ENCODE data around the gene ACD. TPM values are rescaled to one million over a fixed set of nuclear protein-coding genes. Genes with fewer than 3 reads are reported as not detected.

Gene ACD
- total RNA-seq, 6 experiments from 2014 or later: 4.0 to 8.2 (median 5.9) TPM

GRCh38 chr16:67653128-67653788 lies 6.8 kb downstream of the ACD start:
- intact Hi-C loops (cut with DNase I): no loop called here
- Histone ChIP-seq H3K9me3 (no peaks in the 10 kb centered on the region), H3K36me3 (no peaks in the 10 kb centered on the region), H3K4me1 (peaks cover 0 to 5% (median 0%) of the 10 kb centered on the region in 4 donors), H3K4me3 (peak overlapping the region in 1 of 3 donors; percentile 27), H3K27me3 (peaks cover 0 to 12% of the 10 kb centered on the region in 2 donors), H3K27ac (no peak overlapping the region)
- ATAC-seq: no peak
- 0% methylated on average over 3 of the region's 68 CpGs for WGBS (ENCODE audit: insufficient coverage, low coverage, low lambda C conversion rate, missing lambda C conversion rate)
- DNase-seq: peak in 1 of 3 donors; percentile 42
- no peak for TF ChIP-seq POLR2A (IDR thresholded peaks at IDR 0.05)
- TF ChIP-seq, protein P1, sequence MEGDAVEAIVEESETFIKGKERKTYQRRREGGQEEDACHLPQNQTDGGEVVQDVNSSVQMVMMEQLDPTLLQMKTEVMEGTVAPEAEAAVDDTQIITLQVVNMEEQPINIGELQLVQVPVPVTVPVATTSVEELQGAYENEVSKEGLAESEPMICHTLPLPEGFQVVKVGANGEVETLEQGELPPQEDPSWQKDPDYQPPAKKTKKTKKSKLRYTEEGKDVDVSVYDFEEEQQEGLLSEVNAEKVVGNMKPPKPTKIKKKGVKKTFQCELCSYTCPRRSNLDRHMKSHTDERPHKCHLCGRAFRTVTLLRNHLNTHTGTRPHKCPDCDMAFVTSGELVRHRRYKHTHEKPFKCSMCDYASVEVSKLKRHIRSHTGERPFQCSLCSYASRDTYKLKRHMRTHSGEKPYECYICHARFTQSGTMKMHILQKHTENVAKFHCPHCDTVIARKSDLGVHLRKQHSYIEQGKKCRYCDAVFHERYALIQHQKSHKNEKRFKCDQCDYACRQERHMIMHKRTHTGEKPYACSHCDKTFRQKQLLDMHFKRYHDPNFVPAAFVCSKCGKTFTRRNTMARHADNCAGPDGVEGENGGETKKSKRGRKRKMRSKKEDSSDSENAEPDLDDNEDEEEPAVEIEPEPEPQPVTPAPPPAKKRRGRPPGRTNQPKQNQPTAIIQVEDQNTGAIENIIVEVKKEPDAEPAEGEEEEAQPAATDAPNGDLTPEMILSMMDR (IDR thresholded peaks at IDR 0.05): no peak

GRCh38 chr16:67652578-67653127 lies 7.4 kb downstream of the ACD start:
- intact Hi-C loops (cut with DNase I): no loop called here
- Histone ChIP-seq H3K27me3 (peaks cover 0 to 12% of the 10 kb centered on the region in 2 donors), H3K4me3 (peak overlapping the region in 1 of 3 donors; percentile 27), H3K4me1 (peaks cover 0 to 5% (median 0%) of the 10 kb centered on the region in 4 donors), H3K27ac (no peak overlapping the region), H3K9me3 (no peaks in the 10 kb centered on the region), H3K36me3 (no peaks in the 10 kb centered on the region)
- WGBS (ENCODE audit: insufficient coverage, low coverage, low lambda C conversion rate, missing lambda C conversion rate): no CpG with 5 or more reads among the region's 59 CpGs
- TF ChIP-seq POLR2A (IDR thresholded peaks at IDR 0.05): no peak
- TF ChIP-seq, protein P1 (IDR thresholded peaks at IDR 0.05): no peak
- ATAC-seq: peak in 3 of 4 donors; percentile 4 to 43 (median 13)
- DNase-seq: peak in 1 of 3 donors; percentile 42

GRCh38 chr16:67651847-67652246 lies 8.2 kb downstream of the ACD start:
- Histone ChIP-seq H3K4me3 (no peak overlapping the region), H3K36me3 (no peaks in the 10 kb centered on the region), H3K27ac (no peak overlapping the region), H3K9me3 (no peaks in the 10 kb centered on the region), H3K27me3 (peaks cover 0 to 12% of the 10 kb centered on the region in 2 donors), H3K4me1 (peaks cover 0 to 5% (median 0%) of the 10 kb centered on the region in 4 donors)
- 100% methylated on average over 2 of the region's 4 CpGs for WGBS (ENCODE audit: insufficient coverage, low coverage, low lambda C conversion rate, missing lambda C conversion rate)
- DNase-seq (no peak), ATAC-seq (no peak)
- intact Hi-C loops (cut with DNase I): no loop called here
- TF ChIP-seq, protein P1 (IDR thresholded peaks at IDR 0.05): no peak
- no peak for TF ChIP-seq POLR2A (IDR thresholded peaks at IDR 0.05)

GRCh38 chr16:67651039-67651438 lies 9.0 kb downstream of the ACD start:
- intact Hi-C loops (cut with DNase I): no loop called here
- Histone ChIP-seq H3K27me3 (peaks cover 0 to 12% of the 10 kb centered on the region in 2 donors), H3K9me3 (no peaks in the 10 kb centered on the region), H3K36me3 (no peaks in the 10 kb centered on the region), H3K4me3 (no peak overlapping the region), H3K4me1 (peaks cover 0 to 5% (median 0%) of the 10 kb centered on the region in 4 donors), H3K27ac (no peak overlapping the region)
- DNase-seq: no peak
- no peak for TF ChIP-seq POLR2A (IDR thresholded peaks at IDR 0.05)
- TF ChIP-seq, protein P1 (IDR thresholded peaks at IDR 0.05): no peak
- no peak for ATAC-seq
- 80% methylated on average over 1 of the region's 7 CpGs for WGBS (ENCODE audit: insufficient coverage, low coverage, low lambda C conversion rate, missing lambda C conversion rate)
